Iris pigment epithelial cell (primary cell): ENCODE data around the gene FMO5.
"Not testable (repeated sequence)": the region's sequence is repeated elsewhere in the genome, so short reads cannot be mapped to it uniquely, and the experiment has no call there.

Experiments used
- DNase-seq: peaks from one replicate; pipeline ENCODE4 v3.0.0-alpha.2; 2011; ENCODE audit warnings: low read depth

The FMO5 gene

GRCh38 chr1:147225193-147225730 lies at the start of gene FMO5:
TSS of gene FMO5 (minus strand) at chr1:147225339. CDS start at chr1:147225029, 310 bp downstream.
- DNase-seq = peak; percentile 69

- DNase-seq = peak; percentile 90
These were observed 48.5 kb upstream of the FMO5 start for GRCh38 chr1:147273409-147274336.

DNA sequence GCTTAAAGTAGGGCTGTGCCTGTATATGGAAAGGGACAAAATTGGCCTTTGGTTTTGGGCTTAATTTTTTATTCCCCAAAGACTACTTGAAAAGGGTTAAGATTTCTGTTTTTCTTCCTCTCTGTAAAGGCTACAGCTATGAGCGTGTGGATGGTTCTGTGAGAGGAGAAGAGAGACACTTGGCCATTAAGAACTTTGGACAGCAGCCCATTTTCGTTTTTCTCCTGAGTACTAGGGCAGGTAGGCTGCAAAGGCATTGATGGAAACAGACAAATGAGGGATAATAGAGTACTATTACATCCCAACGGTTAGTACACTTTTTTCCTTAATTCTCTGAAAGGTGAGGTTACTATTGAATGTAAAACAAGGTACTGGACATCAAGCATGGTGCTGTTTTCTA lies 46.9 kb upstream of the FMO5 start:
- DNase-seq = no peak

DNA sequence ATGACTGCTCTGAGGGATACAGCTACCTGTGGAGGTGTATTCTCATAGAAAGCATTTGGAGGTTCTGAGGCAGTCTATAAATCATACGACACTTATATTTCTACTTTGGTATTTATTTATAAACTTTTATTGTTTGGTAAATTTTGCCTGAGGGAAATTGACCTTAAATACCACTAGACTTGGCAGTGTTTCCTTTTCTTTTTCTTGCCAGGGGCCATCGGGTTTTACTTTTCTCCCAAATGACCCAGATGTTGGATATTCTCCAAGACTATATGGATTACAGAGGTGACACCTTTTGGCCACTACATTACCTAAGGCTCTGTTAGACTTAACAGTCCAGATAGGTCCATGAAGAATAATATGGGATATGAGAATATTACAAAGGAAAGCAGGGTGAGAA lies 45.6 kb upstream of the FMO5 start:
- DNase-seq = no peak

DNA sequence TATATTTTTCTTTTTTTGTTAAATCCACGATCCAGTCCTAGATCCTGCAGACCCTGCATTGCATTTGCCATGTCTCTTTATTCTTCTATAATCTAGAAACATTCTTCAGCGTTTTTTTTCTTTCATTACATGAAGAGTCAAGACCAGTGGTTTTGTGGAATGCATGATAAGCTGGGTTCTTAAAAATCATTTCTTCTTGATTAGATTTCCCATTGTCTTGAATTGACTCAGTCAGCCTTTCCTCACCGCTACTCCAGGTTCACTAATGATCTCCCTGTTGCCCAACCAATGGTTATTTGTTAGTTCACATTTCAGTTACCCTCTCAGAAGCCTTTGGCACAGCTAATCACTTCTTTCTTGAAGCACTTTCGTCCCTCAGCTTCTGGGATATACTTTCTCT lies 42.6 kb upstream of the FMO5 start:
- DNase-seq = peak; percentile 13

DNA sequence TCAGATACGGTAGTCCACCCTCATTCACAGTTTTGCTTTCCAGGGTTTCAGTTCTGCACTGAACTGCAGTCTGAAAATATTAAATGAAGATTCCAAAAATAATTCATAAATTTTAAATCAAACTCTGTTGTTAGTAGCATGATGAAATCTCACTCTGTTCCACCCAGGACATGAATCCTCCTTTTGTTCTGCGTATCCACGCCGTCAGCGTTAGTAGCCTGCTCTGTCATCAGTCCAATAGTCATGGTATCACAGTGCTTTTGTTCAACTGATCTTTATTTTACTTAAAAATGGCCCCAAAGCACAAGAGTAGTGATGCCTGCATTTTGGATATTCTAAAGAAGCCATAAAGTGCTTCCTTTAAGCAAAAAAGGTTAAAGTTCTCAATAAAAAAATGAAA lies 41.2 kb upstream of the FMO5 start:
- no peak for DNase-seq

DNA sequence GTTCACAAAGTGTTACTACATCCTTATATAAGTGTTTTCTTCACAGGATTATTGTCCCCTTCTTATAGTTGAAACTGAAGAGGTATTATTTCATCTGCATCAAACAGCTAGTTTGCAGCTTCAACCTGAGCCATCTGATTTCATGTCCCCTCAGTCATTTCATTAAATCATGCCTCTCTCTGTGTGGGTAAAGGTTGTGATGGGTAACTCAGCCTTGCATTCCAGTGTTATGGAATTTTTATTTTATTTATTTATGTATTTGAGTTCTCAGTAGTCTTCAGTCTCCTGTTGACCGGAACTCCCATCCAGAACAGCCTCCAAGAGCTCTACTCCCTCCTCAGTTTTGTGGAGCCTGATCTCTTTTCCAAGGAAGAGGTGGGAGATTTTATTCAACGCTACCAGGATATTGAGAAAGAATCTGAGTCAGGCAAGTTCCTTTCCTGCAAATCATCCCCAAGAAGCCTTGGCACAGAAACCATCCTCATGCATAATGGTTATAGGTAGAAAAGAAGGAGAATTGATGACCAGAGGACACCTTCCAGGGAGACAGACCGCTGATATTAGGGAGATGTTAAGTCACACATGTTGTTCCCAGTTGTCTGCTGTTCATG lies 39.1 kb upstream of the FMO5 start:
- DNase-seq = peak; percentile 78

DNA sequence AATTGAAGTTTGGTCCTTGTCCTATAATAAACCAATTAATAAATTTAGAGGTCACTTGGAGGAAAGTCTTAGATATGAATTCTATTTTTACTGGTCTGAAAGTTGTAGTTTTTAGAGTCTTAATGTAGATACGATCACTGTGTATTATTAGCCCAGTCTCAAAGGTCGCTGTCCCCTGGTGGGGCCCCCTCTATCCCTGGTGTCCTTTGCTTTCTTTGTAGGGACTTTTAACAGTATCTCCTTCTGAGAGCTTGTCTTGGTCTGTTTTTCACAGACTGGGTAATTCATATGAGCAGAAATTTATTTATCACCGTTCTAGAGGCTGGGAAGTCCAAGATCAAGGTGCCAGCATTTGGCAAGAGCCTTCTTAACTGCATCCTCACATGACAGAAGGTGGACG lies 35.8 kb upstream of the FMO5 start:
- DNase-seq = no peak

- no peak for DNase-seq
These were observed 27.4 kb upstream of the FMO5 start for GRCh38 chr1:147252540-147252939.

- peak; percentile 11 for DNase-seq
These were observed 22.6 kb upstream of the FMO5 start for GRCh38 chr1:147247656-147248238.

GRCh38 chr1:147246910-147247655 lies 21.9 kb upstream of the FMO5 start:
- DNase-seq = no peak

DNA sequence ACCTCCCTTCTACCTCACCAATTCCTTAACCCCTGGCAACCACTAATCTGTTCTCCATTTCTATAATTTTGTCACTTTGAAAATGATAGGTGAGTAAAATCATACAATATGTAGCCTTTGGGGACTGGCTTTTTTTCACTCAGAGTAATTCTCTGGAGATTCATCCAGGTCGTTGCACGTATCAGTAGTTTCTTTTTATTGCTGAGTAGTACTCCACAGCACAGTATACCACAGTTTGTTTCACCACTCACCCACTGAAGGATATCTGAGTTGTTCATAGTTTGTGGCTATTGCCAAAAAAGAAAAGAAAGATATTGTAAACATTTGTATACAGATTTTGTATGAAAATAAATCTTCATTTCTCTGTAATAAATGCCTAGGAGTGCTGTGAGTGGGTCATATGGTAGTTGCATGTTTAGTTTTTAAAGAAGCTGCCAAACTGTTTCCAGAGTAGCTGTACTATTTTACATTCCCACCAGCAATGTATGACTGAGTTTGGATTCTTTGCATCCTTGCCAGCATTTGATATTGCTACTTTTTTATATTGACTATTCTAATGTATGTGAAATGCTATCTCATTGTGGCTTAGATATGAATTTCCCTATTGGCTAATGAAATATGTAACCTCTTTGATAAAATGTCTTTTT lies 21.0 kb upstream of the FMO5 start:
- DNase-seq = peak; percentile 18

GRCh38 chr1:147245586-147246021 lies 20.5 kb upstream of the FMO5 start:
- DNase-seq = peak; percentile 9

GRCh38 chr1:147245129-147245528 lies 20.0 kb upstream of the FMO5 start:
- no peak for DNase-seq

DNA sequence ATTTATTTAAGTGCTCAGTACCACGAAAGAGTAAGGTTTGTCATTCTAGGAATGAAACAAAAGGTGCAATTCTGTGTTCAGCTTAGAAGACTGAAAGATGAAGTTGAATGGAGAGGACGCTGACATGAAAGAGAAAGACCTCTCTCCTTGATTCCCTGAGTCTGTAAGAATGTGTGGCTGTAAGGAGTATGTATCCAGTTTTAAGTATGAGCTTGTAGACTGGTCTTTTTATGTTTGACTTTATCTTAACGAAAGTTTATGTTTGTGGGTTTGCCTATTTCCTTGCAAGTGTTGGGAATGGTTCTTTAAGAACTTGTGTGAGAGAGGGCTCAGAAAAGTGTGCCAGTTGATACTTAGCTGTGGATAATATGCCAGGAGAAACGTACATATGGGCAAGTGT lies 18.7 kb upstream of the FMO5 start:
- DNase-seq = peak; percentile 20

DNA sequence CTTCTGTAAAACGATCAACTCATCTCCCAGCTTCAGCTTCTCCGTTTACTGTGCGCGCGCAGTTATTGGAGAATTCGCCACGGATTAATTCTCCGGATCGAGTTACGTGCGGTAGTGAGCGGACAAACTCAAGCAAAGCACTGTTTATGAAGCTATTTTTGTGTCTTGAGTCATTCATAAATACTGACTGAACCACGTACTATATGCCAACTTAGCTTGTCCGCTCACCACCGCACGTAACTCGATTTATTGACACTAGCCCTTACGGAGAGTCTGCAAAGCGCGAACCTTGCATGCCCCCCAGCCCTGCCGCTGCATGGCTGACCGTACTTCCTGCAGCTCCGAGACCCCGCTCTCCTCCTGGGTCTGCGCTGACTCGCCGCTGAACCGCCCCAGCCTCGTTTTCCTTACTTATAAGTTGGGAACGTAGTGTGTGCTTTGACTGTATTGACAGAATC lies 18.1 kb upstream of the FMO5 start:
- DNase-seq = no peak

GRCh38 chr1:147242449-147243227 lies 17.5 kb upstream of the FMO5 start, which contains the start of gene CHD1L:
TSS of gene CHD1L (plus strand) at chr1:147242684. CDS start at chr1:147242704, 20 bp downstream.
- peak; percentile 98 for DNase-seq

DNA sequence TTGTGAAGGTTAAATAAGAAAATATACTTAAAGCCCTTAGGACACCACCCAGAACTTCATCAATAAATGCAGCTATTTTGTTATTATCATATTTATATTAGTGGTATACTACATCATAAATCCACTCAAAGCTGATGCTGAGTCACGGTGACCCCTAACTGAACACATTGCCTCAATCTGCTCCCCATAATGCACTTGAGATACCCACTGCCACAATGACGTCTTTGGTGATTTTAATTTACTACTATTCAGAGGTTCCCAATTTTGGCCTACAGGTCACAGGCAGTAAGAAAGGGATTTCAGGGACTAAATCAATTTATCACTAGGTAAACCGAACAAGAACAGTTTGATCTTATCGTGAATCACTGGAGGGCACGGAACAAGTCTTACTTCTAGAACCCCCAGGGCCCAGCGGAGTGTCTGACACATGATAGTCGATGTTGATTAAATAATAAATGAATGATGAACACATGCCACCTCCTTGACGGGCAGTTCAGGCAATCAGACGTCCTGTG lies 16.9 kb upstream of the FMO5 start:
- DNase-seq = peak; percentile 11

DNA sequence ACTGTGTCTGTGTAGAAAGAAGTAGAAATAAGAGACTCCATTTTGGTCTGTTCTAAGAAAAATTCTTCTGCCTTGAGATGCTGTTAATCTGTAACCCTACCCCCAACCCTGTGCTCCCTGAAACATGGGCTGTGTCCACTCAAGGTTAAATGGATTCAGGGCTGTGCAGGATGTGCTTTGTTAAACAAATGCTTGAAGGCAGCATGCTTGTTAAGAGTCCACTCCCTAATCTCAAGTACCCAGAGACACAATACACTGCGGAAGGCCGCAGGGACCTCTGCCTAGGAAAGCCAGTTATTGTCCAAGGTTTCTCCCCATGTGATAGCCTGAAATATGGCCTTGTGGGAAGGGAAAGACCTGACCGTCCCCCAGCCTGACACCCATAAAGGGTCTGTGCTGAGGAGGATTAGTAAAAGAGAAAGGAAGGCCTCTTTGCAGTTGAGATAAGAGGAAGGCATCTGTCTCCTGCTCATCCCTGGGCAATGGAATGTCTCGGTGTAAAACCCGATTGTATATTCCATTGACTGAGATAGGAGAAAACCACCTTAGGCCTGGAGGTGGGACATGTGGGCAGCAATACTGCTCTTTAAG lies 15.1 kb upstream of the FMO5 start:
- DNase-seq = not testable (repeated sequence)
